ENCODE measurements around the gene ADIRF.
"Not testable (repeated sequence)": the region's sequence is repeated elsewhere in the genome, so short reads cannot be mapped to it uniquely, and the experiment has no call there.

ADIRF gene

GRCh38 chr10:86942441-86943315, 25.6 kb upstream of the ADIRF start:
- H3K27ac Mint-ChIP-seq: no peak overlapping the region
- H3K9me3 Mint-ChIP-seq: no peaks in the 10 kb centered on the region

GRCh38 chr10:86943316-86944030, 24.8 kb upstream of the ADIRF start:
- Mint-ChIP-seq H3K9me3 (no peaks in the 10 kb centered on the region), H3K4me1 (ENCODE audit: low read depth) (no peaks in the 10 kb centered on the region), H3K4me3 (no peak overlapping the region), H3K27ac (no peak overlapping the region), H3K36me3 (ENCODE audit: low read depth) (no peaks in the 10 kb centered on the region), H3K27me3 (no peaks in the 10 kb centered on the region)

More at GRCh38 chr10:86942441-86943315, 25.6 kb upstream of the ADIRF start:
- Mint-ChIP-seq H3K4me3 (no peak overlapping the region), H3K4me1 (ENCODE audit: low read depth) (no peaks in the 10 kb centered on the region), H3K27me3 (no peaks in the 10 kb centered on the region), H3K36me3 (ENCODE audit: low read depth) (no peaks in the 10 kb centered on the region)

- no peak overlapping the region for H3K27ac Mint-ChIP-seq
Measured at GRCh38 chr10:86944031-86944419, 24.3 kb upstream of the ADIRF start.

GRCh38 chr10:86944471-86944870, 23.8 kb upstream of the ADIRF start:
- Mint-ChIP-seq H3K27me3 (no peaks in the 10 kb centered on the region), H3K9me3 (no peaks in the 10 kb centered on the region), H3K27ac (no peak overlapping the region), H3K36me3 (ENCODE audit: low read depth) (no peaks in the 10 kb centered on the region), H3K4me1 (ENCODE audit: low read depth) (no peaks in the 10 kb centered on the region), H3K4me3 (no peak overlapping the region)

More at GRCh38 chr10:86944031-86944419, 24.3 kb upstream of the ADIRF start:
- no peaks in the 10 kb centered on the region for H3K4me1 Mint-ChIP-seq (ENCODE audit: low read depth)
- no peaks in the 10 kb centered on the region for H3K27me3 Mint-ChIP-seq
- H3K9me3 Mint-ChIP-seq: no peaks in the 10 kb centered on the region
- no peaks in the 10 kb centered on the region for H3K36me3 Mint-ChIP-seq (ENCODE audit: low read depth)
- H3K4me3 Mint-ChIP-seq: no peak overlapping the region

GRCh38 chr10:86944907-86945306, 23.4 kb upstream of the ADIRF start:
- Mint-ChIP-seq H3K4me3 (no peak overlapping the region), H3K36me3 (ENCODE audit: low read depth) (no peaks in the 10 kb centered on the region), H3K9me3 (no peaks in the 10 kb centered on the region), H3K27ac (no peak overlapping the region), H3K4me1 (ENCODE audit: low read depth) (no peaks in the 10 kb centered on the region), H3K27me3 (no peaks in the 10 kb centered on the region)

- Mint-ChIP-seq H3K36me3 (ENCODE audit: low read depth) (no peaks in the 10 kb centered on the region), H3K4me3 (no peak overlapping the region), H3K27me3 (no peaks in the 10 kb centered on the region), H3K27ac (no peak overlapping the region), H3K9me3 (no peaks in the 10 kb centered on the region), H3K4me1 (ENCODE audit: low read depth) (peaks cover 5% of the 10 kb centered on the region)
Measured at GRCh38 chr10:86945361-86946212, 22.7 kb upstream of the ADIRF start.

- Mint-ChIP-seq H3K4me1 (ENCODE audit: low read depth) (peaks cover 6% of the 10 kb centered on the region), H3K4me3 (no peak overlapping the region), H3K9me3 (no peaks in the 10 kb centered on the region), H3K36me3 (ENCODE audit: low read depth) (no peaks in the 10 kb centered on the region), H3K27me3 (no peaks in the 10 kb centered on the region), H3K27ac (no peak overlapping the region)
Measured at GRCh38 chr10:86946213-86947155, 21.8 kb upstream of the ADIRF start.

- H3K27me3 Mint-ChIP-seq: not testable (repeated sequence)
Measured at GRCh38 chr10:86947806-86948205, 20.5 kb upstream of the ADIRF start.

GRCh38 chr10:86950349-86950748, 17.9 kb upstream of the ADIRF start:
- H3K27me3 Mint-ChIP-seq: no peaks in the 10 kb centered on the region
- H3K4me3 Mint-ChIP-seq: no peak overlapping the region
- peaks cover 8% of the 10 kb centered on the region for H3K9me3 Mint-ChIP-seq
- H3K27ac Mint-ChIP-seq: no peak overlapping the region
- H3K36me3 Mint-ChIP-seq (ENCODE audit: low read depth): no peaks in the 10 kb centered on the region
- peaks cover 6% of the 10 kb centered on the region for H3K4me1 Mint-ChIP-seq (ENCODE audit: low read depth)

More at GRCh38 chr10:86947806-86948205, 20.5 kb upstream of the ADIRF start:
- not testable (repeated sequence) for H3K27ac Mint-ChIP-seq; H3K4me1 Mint-ChIP-seq (ENCODE audit: low read depth); H3K36me3 Mint-ChIP-seq (ENCODE audit: low read depth); H3K4me3 Mint-ChIP-seq; H3K9me3 Mint-ChIP-seq

GRCh38 chr10:86951184-86951761, 17.0 kb upstream of the ADIRF start:
- Mint-ChIP-seq H3K4me3 (no peak overlapping the region), H3K9me3 (peaks cover 8% of the 10 kb centered on the region), H3K27ac (no peak overlapping the region), H3K36me3 (ENCODE audit: low read depth) (no peaks in the 10 kb centered on the region), H3K27me3 (no peaks in the 10 kb centered on the region), H3K4me1 (ENCODE audit: low read depth) (peaks cover 6% of the 10 kb centered on the region)

GRCh38 chr10:86952106-86952505, 16.2 kb upstream of the ADIRF start:
- Mint-ChIP-seq H3K27me3 (no peaks in the 10 kb centered on the region), H3K4me1 (ENCODE audit: low read depth) (peaks cover 6% of the 10 kb centered on the region), H3K9me3 (peaks cover 8% of the 10 kb centered on the region), H3K36me3 (ENCODE audit: low read depth) (no peaks in the 10 kb centered on the region), H3K4me3 (no peak overlapping the region), H3K27ac (no peak overlapping the region)

- H3K4me1 Mint-ChIP-seq (ENCODE audit: low read depth); H3K9me3 Mint-ChIP-seq; H3K27ac Mint-ChIP-seq; H3K4me3 Mint-ChIP-seq; H3K27me3 Mint-ChIP-seq; H3K36me3 Mint-ChIP-seq (ENCODE audit: low read depth): not testable (repeated sequence)
Measured at GRCh38 chr10:86952697-86953096, 15.6 kb upstream of the ADIRF start.

GRCh38 chr10:86953747-86954680, 14.3 kb upstream of the ADIRF start:
- peaks cover 8% of the 10 kb centered on the region for H3K9me3 Mint-ChIP-seq
- H3K4me1 Mint-ChIP-seq (ENCODE audit: low read depth): peaks cover 6% of the 10 kb centered on the region
- H3K4me3 Mint-ChIP-seq: no peak overlapping the region
- no peaks in the 10 kb centered on the region for H3K27me3 Mint-ChIP-seq
- no peaks in the 10 kb centered on the region for H3K36me3 Mint-ChIP-seq (ENCODE audit: low read depth)
- no peak overlapping the region for H3K27ac Mint-ChIP-seq

Measured in stimulated activated naive CD8-positive, alpha-beta T cell treated with anti-CD3 and anti-CD28 coated beads, Interleukin-15, Interleukin-2, amounts not matched to agents 100 ng/mL and 50 ng/mL, for 24 hours (primary cell).